ENCODE results near the gene PKLR. TPM values are rescaled to one million over a fixed set of nuclear protein-coding genes. Genes with fewer than 3 reads are reported as not detected.

The PKLR gene
- total RNA-seq, 1 donor from 2014 or later: 0.11 TPM

GRCh38 chr1:155244368-155245162 is 56.7 kb downstream of the PKLR start:
- peak overlapping the region; percentile 69 for H3K4me3 Mint-ChIP-seq
- H3K27me3 Mint-ChIP-seq (ENCODE audit: low read depth): peaks cover 3% of the 10 kb centered on the region
- no peaks in the 10 kb centered on the region for H3K9me3 Mint-ChIP-seq
- H3K4me1 Mint-ChIP-seq: peaks cover 33% of the 10 kb centered on the region
- peak; percentile 91 to 94 for DNase-seq (ENCODE audit: low spot score in 2 of 2, unreplicated experiment in 2 of 2)
- TF ChIP-seq, protein P1, sequence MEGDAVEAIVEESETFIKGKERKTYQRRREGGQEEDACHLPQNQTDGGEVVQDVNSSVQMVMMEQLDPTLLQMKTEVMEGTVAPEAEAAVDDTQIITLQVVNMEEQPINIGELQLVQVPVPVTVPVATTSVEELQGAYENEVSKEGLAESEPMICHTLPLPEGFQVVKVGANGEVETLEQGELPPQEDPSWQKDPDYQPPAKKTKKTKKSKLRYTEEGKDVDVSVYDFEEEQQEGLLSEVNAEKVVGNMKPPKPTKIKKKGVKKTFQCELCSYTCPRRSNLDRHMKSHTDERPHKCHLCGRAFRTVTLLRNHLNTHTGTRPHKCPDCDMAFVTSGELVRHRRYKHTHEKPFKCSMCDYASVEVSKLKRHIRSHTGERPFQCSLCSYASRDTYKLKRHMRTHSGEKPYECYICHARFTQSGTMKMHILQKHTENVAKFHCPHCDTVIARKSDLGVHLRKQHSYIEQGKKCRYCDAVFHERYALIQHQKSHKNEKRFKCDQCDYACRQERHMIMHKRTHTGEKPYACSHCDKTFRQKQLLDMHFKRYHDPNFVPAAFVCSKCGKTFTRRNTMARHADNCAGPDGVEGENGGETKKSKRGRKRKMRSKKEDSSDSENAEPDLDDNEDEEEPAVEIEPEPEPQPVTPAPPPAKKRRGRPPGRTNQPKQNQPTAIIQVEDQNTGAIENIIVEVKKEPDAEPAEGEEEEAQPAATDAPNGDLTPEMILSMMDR (IDR thresholded peaks at IDR 0.05; ENCODE audit: unreplicated experiment): no peak
- peak overlapping the region; percentile 98 for H3K27ac Mint-ChIP-seq
- peaks cover 6% of the 10 kb centered on the region for H3K36me3 Mint-ChIP-seq

- H3K36me3 Mint-ChIP-seq: peaks cover 3% of the 10 kb centered on the region
- peak overlapping the region; percentile 69 for H3K4me3 Mint-ChIP-seq
- peak overlapping the region; percentile 80 for H3K27ac Mint-ChIP-seq
- no peaks in the 10 kb centered on the region for H3K9me3 Mint-ChIP-seq
- peaks cover 3% of the 10 kb centered on the region for H3K27me3 Mint-ChIP-seq (ENCODE audit: low read depth)
- DNase-seq (ENCODE audit: low spot score in 2 of 2, unreplicated experiment in 2 of 2): no peak
- peaks cover 33% of the 10 kb centered on the region for H3K4me1 Mint-ChIP-seq
- TF ChIP-seq, protein P1 (IDR thresholded peaks at IDR 0.05; ENCODE audit: unreplicated experiment): no peak
These were observed 58.4 kb downstream of the PKLR start for GRCh38 chr1:155242805-155243358.

GRCh38 chr1:155241841-155242264 is 59.4 kb downstream of the PKLR start:
- TF ChIP-seq, protein P1 (IDR thresholded peaks at IDR 0.05; ENCODE audit: unreplicated experiment): no peak
- Mint-ChIP-seq H3K36me3 (peaks cover 3% of the 10 kb centered on the region), H3K27me3 (ENCODE audit: low read depth) (peaks cover 3% of the 10 kb centered on the region), H3K4me1 (peaks cover 33% of the 10 kb centered on the region), H3K27ac (peak overlapping the region; percentile 89), H3K9me3 (no peaks in the 10 kb centered on the region), H3K4me3 (no peak overlapping the region)
- DNase-seq (ENCODE audit: low spot score in 2 of 2, unreplicated experiment in 2 of 2): no peak

DNA sequence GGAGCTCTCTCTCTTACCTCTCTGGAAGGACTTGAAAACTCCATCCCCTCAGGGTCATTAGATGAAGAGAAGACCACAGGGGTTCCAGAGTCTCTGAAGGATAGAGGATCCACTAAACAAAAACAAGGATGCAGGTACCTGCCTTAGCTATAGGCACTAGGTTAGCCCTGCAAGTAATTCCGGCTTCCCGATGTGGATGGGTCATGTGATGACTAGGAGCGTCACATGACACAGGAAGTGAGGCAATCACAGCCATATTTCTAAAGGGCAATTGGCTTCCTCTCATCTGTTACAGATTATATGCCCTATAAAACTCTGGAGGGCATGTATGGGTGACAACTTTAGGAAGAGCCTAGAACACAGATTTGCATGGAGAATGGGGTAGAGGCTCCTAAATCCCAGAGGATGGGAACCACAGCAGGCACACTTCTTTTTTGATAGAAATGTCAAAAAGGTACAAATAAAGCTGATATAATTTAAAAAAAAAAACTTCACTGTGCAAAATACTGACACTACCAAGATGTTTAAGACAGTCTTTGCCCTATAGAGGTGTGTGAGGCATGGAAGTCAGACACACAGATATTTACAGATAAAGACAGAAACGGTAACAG is 60.1 kb downstream of the PKLR start:
- TF ChIP-seq, protein P1 (IDR thresholded peaks at IDR 0.05; ENCODE audit: unreplicated experiment): no peak
- Mint-ChIP-seq H3K27ac (peak overlapping the region; percentile 89), H3K4me1 (peaks cover 33% of the 10 kb centered on the region), H3K9me3 (no peaks in the 10 kb centered on the region), H3K27me3 (ENCODE audit: low read depth) (peaks cover 3% of the 10 kb centered on the region), H3K36me3 (peaks cover 4% of the 10 kb centered on the region), H3K4me3 (peak overlapping the region; percentile 69)
- peak; percentile 36 to 59 for DNase-seq (ENCODE audit: low spot score in 2 of 2, unreplicated experiment in 2 of 2)

Small RNA genes within 50 kb of the gene (microRNA-seq; reads per million reads assigned to microRNA genes)
- gene MIR555: not detected

Other genes starting within 250 kb of the PKLR start
- gene EFNA4, start 237.7 kb downstream of the PKLR start, total RNA-seq: 30.8 to 31.2 TPM (median 30.9 TPM) in 3 replicates
- gene EFNA3, start 222.6 kb downstream of the PKLR start, total RNA-seq: 14.6 to 17.8 TPM (median 15.4 TPM) in 3 replicates
- gene EFNA1, start 173.6 kb downstream of the PKLR start, total RNA-seq: 92.4 to 94.8 TPM (median 93.1 TPM) in 3 replicates
- gene SLC50A1, start 165.6 kb downstream of the PKLR start, total RNA-seq: 25.6 to 33.5 TPM (median 25.9 TPM) in 3 replicates
- 49.7 to 60.9 TPM (median 54.1 TPM) in 3 replicates for gene DPM3, start 160.9 kb downstream of the PKLR start, total RNA-seq
- 120 to 143 TPM (median 123 TPM) in 3 replicates for gene KRTCAP2, start 128.1 kb downstream of the PKLR start, total RNA-seq
- 5.7 to 6.6 TPM (median 6.3 TPM) in 3 replicates for gene TRIM46, start 127.6 kb downstream of the PKLR start, total RNA-seq
- 53.1 to 57.9 TPM (median 54.0 TPM) in 3 replicates for gene THBS3, start 93.5 kb downstream of the PKLR start, total RNA-seq
- gene MTX1, start 92.7 kb downstream of the PKLR start, total RNA-seq: 33.9 to 35.7 TPM (median 33.9 TPM) in 3 replicates
- 51.9 to 56.1 TPM (median 56.0 TPM) in 3 replicates for gene ENTREP3, start 46.0 kb downstream of the PKLR start, total RNA-seq
- gene SCAMP3, start 39.1 kb downstream of the PKLR start, total RNA-seq: 46.8 to 50.5 TPM (median 49.8 TPM) in 3 replicates
- 104 to 108 TPM (median 105 TPM) in 3 replicates for gene CLK2, start 27.9 kb downstream of the PKLR start, total RNA-seq
- 12.9 to 13.6 TPM (median 13.1 TPM) in 3 replicates for gene HCN3, start 24.0 kb downstream of the PKLR start, total RNA-seq
- gene FDPS, start 7.4 kb upstream of the PKLR start, total RNA-seq: 153 to 166 TPM (median 162 TPM) in 3 replicates
- 55.0 to 57.0 TPM (median 55.5 TPM) in 3 replicates for gene RUSC1, start 19.5 kb upstream of the PKLR start, total RNA-seq